ENCODE measurements around the gene CERKL. TPM values are rescaled to one million over a fixed set of nuclear protein-coding genes. Genes with fewer than 3 reads are reported as not detected.

CERKL gene
- total RNA-seq, 6 experiments from 2014 or later: 0.37 TPM; not detected in 5

DNA sequence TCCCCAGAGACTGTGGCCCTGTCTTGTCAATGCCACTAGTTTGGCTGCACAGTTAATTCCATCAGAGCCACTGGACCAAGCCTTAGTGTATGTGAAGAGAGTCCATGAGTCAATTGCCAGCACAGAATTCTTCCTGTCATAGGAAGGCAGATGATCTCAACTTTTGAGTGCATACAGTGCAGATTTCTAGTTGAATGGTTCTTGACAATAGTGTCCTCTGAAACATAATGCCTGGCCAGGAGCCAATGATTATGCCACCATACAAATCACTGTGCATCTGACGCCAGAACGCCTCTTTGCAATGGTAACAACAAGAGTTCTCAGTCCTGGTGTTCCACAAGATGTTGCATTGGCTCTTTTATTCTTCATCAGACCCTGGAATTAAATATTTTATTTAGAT, 16.3 kb upstream of the CERKL start:
- no peaks in the 10 kb centered on the region for H3K9me3 ChIP-seq

GRCh38 chr2:181672255-181673008, 15.5 kb upstream of the CERKL start:
- intact Hi-C loops (cut with DNase I): no loop called here
- Histone ChIP-seq H3K36me3 (no peaks in the 10 kb centered on the region), H3K9me3 (no peaks in the 10 kb centered on the region), H3K4me3 (no peak overlapping the region), H3K27me3 (no peaks in the 10 kb centered on the region), H3K27ac (no peak overlapping the region), H3K4me1 (peaks cover 0 to 4% (median 0%) of the 10 kb centered on the region in 4 donors)
- ATAC-seq (no peak), DNase-seq (no peak)
- no peak for TF ChIP-seq CTCF (IDR thresholded peaks at IDR 0.05)
- no peak for TF ChIP-seq POLR2A (IDR thresholded peaks at IDR 0.05)

More for the DNA sequence above, 16.3 kb upstream of the CERKL start:
- Histone ChIP-seq H3K27ac (no peak overlapping the region), H3K4me1 (peaks cover 0 to 4% (median 0%) of the 10 kb centered on the region in 4 donors), H3K36me3 (no peaks in the 10 kb centered on the region), H3K27me3 (no peaks in the 10 kb centered on the region), H3K4me3 (no peak overlapping the region)
- TF ChIP-seq CTCF (IDR thresholded peaks at IDR 0.05) (no peak), POLR2A (IDR thresholded peaks at IDR 0.05) (no peak)
- ATAC-seq (no peak), DNase-seq (no peak)
- intact Hi-C loops (cut with DNase I): no loop called here
- WGBS (ENCODE audit: insufficient coverage, low coverage, low lambda C conversion rate, missing lambda C conversion rate): 48% methylated on average over 2 of the region's 2 CpGs

- DNase-seq (no peak), ATAC-seq (no peak)
- no peaks in the 10 kb centered on the region for H3K4me1 ChIP-seq
- intact Hi-C loops (cut with DNase I): no loop called here
- H3K36me3 ChIP-seq: no peaks in the 10 kb centered on the region
- 80% methylated on average over 1 of the region's 1 CpG for WGBS (ENCODE audit: insufficient coverage, low coverage, low lambda C conversion rate, missing lambda C conversion rate)
- H3K27ac ChIP-seq: no peak overlapping the region
- TF ChIP-seq CTCF (IDR thresholded peaks at IDR 0.05) (no peak), POLR2A (IDR thresholded peaks at IDR 0.05) (no peak)
- H3K27me3 ChIP-seq: no peaks in the 10 kb centered on the region
- no peaks in the 10 kb centered on the region for H3K9me3 ChIP-seq
- H3K4me3 ChIP-seq: no peak overlapping the region
Observed at GRCh38 chr2:181670632-181671031, 13.7 kb upstream of the CERKL start.

DNA sequence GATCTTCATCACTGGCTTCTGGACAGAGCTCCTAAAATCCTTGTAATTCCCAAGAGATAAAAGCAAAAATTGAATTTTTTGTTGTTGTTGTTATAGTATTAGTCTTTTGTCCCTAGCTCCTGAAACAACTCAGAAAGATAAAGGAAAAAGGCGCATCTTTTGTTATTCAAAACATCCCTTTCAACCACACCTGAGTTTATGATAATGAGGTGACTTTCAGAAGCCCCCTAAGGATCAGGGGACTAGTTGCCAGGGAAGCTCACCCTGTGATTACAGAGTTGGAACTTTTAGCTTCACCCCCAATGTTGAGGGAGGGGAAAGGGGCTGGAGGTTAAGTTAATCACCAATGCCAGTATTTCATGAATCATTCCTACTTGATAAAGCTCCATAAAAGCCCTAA, 10.3 kb upstream of the CERKL start:
- intact Hi-C loops (cut with DNase I): no loop called here
- H3K4me3 ChIP-seq: no peak overlapping the region
- no peak for ATAC-seq
- H3K36me3 ChIP-seq: no peaks in the 10 kb centered on the region
- no peak for TF ChIP-seq CTCF (IDR thresholded peaks at IDR 0.05)
- no peaks in the 10 kb centered on the region for H3K4me1 ChIP-seq
- DNase-seq: no peak
- H3K27me3 ChIP-seq: no peaks in the 10 kb centered on the region
- H3K27ac ChIP-seq: no peak overlapping the region
- 31% methylated on average over 1 of the region's 1 CpG for WGBS (ENCODE audit: insufficient coverage, low coverage, low lambda C conversion rate, missing lambda C conversion rate)
- H3K9me3 ChIP-seq: no peaks in the 10 kb centered on the region
